ENCODE data around the gene GFRAL.

GFRAL gene

DNA sequence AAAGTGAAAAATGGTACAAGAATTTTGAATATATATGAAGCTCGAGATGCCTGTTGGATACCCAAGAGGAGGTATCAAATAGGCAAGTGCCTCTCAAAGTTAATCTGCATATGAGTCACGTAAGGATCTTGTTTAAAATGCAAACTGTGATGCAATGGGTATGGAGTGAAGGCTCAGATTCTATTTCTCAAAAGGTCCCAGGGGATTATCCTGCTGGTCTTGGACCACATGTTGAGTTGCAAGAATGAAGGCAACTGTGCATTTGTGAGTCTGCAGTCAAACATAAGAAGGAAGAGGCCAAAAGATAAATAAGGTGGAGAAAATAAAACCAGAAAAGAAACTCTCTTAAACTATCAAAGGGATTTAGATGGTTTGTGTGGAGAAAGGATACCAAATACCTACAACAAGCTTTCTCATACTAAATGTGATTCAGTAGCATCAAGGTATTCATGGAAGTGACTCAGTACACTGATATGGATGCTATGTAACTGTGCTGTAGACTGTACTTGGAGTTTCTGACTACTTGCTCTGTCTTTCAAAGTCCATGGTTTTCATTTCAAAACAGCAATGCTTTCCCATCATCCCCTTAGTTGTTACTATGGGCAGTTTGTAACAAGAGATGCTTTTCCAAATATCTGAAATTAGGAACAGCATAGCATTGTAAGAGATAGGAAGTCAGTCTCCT lies 106.3 kb downstream of the GFRAL start:
- no peak for DNase-seq (ENCODE audit: low spot score)

DNA sequence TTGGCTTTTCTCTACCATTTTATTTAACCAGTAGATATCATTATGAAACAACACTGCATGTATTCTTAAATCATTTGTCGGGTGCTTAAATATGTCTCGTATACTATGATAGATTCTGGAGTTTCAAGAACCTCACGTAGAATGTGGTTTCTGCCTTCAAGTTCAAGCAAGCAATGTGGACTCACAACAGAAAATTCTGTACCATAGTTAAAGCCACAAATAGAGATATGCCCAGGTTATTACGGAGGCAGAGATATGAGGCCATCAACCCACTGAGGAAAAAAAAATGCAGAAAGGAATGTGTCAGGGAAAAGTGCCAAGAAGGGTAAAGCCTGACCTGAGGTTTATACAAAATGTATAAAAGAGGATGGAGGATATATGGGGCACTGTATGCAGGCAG lies 109.9 kb downstream of the GFRAL start:
- no peak for DNase-seq (ENCODE audit: low spot score)

DNA sequence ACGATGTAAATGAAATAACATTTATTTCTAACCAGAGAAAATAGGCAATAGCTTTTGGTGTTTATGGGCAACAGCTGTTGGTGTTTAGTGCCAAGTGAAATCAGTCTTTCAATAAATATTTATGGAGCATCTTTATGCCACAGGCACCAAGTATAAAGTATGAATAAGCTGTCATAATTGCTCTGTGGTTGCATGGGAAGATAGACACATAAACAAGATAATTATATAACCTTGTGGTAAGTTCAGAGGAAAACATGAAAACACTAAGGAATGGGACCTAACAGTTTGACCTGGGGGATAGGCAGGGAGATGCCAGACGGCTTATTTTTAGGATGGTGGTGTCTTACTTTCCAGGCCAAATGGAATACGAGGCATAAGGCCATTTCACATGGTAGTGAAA lies 110.9 kb downstream of the GFRAL start:
- DNase-seq (ENCODE audit: low spot score): no peak

GRCh38 chr6:55443238-55444134 lies 116.2 kb downstream of the GFRAL start:
- DNase-seq (ENCODE audit: low spot score): no peak

DNA sequence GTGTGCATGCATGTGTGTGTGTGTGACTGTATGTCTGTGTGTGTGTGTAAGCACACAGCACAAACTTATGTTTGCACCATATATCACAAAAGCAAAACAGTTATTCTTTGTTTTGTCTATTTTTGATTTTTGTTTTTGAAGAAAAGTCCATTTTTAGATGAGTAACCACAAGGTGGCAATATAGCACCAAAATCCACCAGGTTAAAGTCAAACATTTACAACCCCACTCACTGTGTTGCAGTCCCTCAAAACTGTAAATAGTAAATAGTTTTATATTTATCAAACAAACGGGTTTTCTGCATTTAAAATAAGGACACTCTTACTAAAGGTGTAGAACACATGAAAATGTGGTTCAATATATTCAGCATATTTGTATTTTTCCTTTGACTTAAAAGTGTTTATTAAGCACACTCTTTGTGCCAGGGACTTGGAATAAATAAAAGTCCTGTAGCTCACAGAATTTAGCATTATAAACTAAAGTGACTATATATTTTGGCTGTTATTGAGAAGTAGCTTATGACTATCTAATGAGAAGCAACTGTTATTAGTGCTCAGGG lies 118.5 kb downstream of the GFRAL start:
- DNase-seq (ENCODE audit: low spot score): no peak

GRCh38 chr6:55447891-55448290 lies 120.6 kb downstream of the GFRAL start:
- no peak for DNase-seq (ENCODE audit: low spot score)

GRCh38 chr6:55448451-55448850 lies 121.2 kb downstream of the GFRAL start:
- no peak for DNase-seq (ENCODE audit: low spot score)

- DNase-seq (ENCODE audit: low spot score): no peak
Observed at GRCh38 chr6:55449225-55449624, 122.0 kb downstream of the GFRAL start.

- DNase-seq (ENCODE audit: low spot score): no peak
Observed at GRCh38 chr6:55450005-55450404, 122.7 kb downstream of the GFRAL start.
